GM12878 (cell line): ENCODE data around the gene COX18. TPM values are rescaled to one million over a fixed set of nuclear protein-coding genes. Genes with fewer than 3 reads are reported as not detected.

Experiments used
- BHLHE40 ChIP-seq, 2 experiments: fragments of 450-650 bp in 1 of 2; IDR thresholded peaks; 2 replicates each; pipeline ENCODE4 v1.6.1; 2011 to 2017; ENCODE audit warnings: low read depth in 2 of 2, borderline replicate concordance in 1 of 2, improper control_type of control experiment in 1 of 2, low read length in 1 of 2, mild to moderate bottlenecking in 1 of 2
- BRCA1 ChIP-seq: IDR thresholded peaks from 2 replicates; pipeline ENCODE4 v1.6.1; 2011; ENCODE audit warnings: low read depth, low read length, improper control_type of control experiment
- CTCF ChIP-seq, 3 experiments: IDR thresholded peaks in 2 of 3; conservative IDR thresholded peaks in 1 of 3; 2 replicates each; pipeline ENCODE4 v1.5.1; 2011; ENCODE audit warnings: low read depth in 3 of 3, low read length in 3 of 3, mild to moderate bottlenecking in 3 of 3, control low read depth in 2 of 3, moderate library complexity in 2 of 3, inconsistent platforms in 1 of 3, mixed read lengths in 1 of 3; ENCODE audit not compliant: control insufficient read depth in 2 of 3, insufficient read depth in 1 of 3; ENCODE audit errors: extremely low read depth in 1 of 3
- JUND ChIP-seq: IDR thresholded peaks from 2 replicates; pipeline ENCODE4 v1.6.1; 2012; ENCODE audit warnings: low read depth, mild to moderate bottlenecking, low read length, improper control_type of control experiment, moderate library complexity
- MTA3 ChIP-seq: IDR thresholded peaks from 2 replicates; pipeline ENCODE4 v1.6.1; 2012; ENCODE audit warnings: low read length, inconsistent platforms, borderline replicate concordance
- RAD51 ChIP-seq: fragments of 450-650 bp; IDR thresholded peaks from 2 replicates; pipeline ENCODE4 v1.6.1; 2016; ENCODE audit warnings: moderate library complexity, mild to moderate bottlenecking, inconsistent platforms
- ZBTB4 ChIP-seq: fragments of 450-650 bp; formaldehyde crosslinking; IDR thresholded peaks from 2 replicates; pipeline ENCODE4 v1.4.0; 2022; ENCODE audit warnings: mild to moderate bottlenecking, moderate library complexity
- ZNF24 ChIP-seq: fragments of 450-650 bp; IDR thresholded peaks from 2 replicates; pipeline ENCODE4 v1.6.1; 2017; ENCODE audit warnings: antibody characterized with exemption, mild to moderate bottlenecking
- polyA plus RNA-seq, 11 experiments: library from polyadenylated mRNA; depleted of rRNA in 4 of 11; unstranded in 6 of 11; stranded (reverse) in 5 of 11; fragments of >200 nt; fragmentation: Nextera tagmentation in 4 of 11; fragmentation: Illumina TruSeq in 1 of 11; extraction: Ambion mirVana in 4 of 11; extraction: Trizol in 1 of 11; gene quantifications; 1 replicate in 1 of 11; 2 replicates in 10 of 11; pipeline versions ENCODE4 v1.2.1 to v1.2.3, GENCODE V29; 2011 to 2016; ENCODE audit warnings: inconsistent platforms in 2 of 11, missing spikeins in 2 of 11, low read depth in 1 of 11
- total RNA-seq, 4 experiments: library from RNA; depleted of rRNA in 3 of 4; stranded (reverse); fragments of >200 nt in 3 of 4; fragmentation: Illumina TruSeq in 1 of 4; extraction: Trizol in 1 of 4; gene quantifications; 2 replicates each; pipeline versions ENCODE4 v1.2.1 to v1.2.3, GENCODE V29; 2013 to 2021

COX18 gene
- total and polyA plus RNA-seq, 10 of the 15 experiments (the other 5 are each of a cell fraction or from before 2014, with no cell fraction given) = 7.2 to 36.4 (median 17.7) TPM

GRCh38 chr4:73012673-73013072, 56.8 kb downstream of the COX18 start (continued):
- no peak for TF ChIP-seq BHLHE40 (IDR thresholded peaks at IDR 0.05; ENCODE audit: borderline replicate concordance in 1 of 2, low read depth in 2 of 2, low read length in 1 of 2)
- no peak for TF ChIP-seq CTCF (IDR thresholded peaks at IDR 0.05 in 2 of 3, conservative IDR thresholded peaks at IDR 0.05 in 1 of 3; ENCODE audit: control insufficient read depth in 2 of 3, extremely low read depth in 1 of 3, insufficient read depth in 1 of 3, low read depth in 3 of 3, low read length in 3 of 3)
- no peak for TF ChIP-seq BRCA1
- TF ChIP-seq JUND = no peak
- no peak for TF ChIP-seq ZNF24
- TF ChIP-seq ZBTB4 (CRISPR knock-in tag) = no peak
- TF ChIP-seq RAD51 = no peak
- TF ChIP-seq MTA3 = no peak
